Activated T-cell treated with anti-CD3 and anti-CD28 coated beads, Interleukin-2, amount 50 U/mL, for 4 hours (primary cell): ENCODE measurements around the gene SETMAR. TPM values are rescaled to one million over a fixed set of nuclear protein-coding genes. Genes with fewer than 3 reads are reported as not detected.

Experiments
- ATAC-seq, 2 donors: fragments of 200-7000 bp; cut with Tn5 transposase; one replicate each; pipeline ENCODE4 v1.10.0; 2021
- DNase-seq: peaks from one replicate; pipeline ENCODE4 v3.0.0-alpha.2; 2020
- H3K27me3 Mint-ChIP-seq: one replicate; pipeline ENCODE4 v1.8.0; 2021; ENCODE audit warnings: low read depth, mixed read lengths
- H3K36me3 Mint-ChIP-seq: one replicate; pipeline ENCODE4 v1.8.0; 2022; ENCODE audit warnings: mixed read lengths; ENCODE audit not compliant: insufficient read depth
- H3K4me1 Mint-ChIP-seq: one replicate; pipeline ENCODE4 v1.8.0; 2021; ENCODE audit warnings: low read depth, mixed read lengths
- H3K4me3 Mint-ChIP-seq: one replicate; pipeline ENCODE4 v1.8.0; 2021; ENCODE audit warnings: mild to moderate bottlenecking, moderate library complexity, mixed read lengths
- H3K9me3 Mint-ChIP-seq: one replicate; pipeline ENCODE4 v1.8.0; 2021; ENCODE audit warnings: mixed read lengths
- total RNA-seq, 3 donors: library from RNA; stranded (reverse); gene quantifications; one replicate each; pipeline ENCODE4 v1.2.1, GENCODE V29; 2021

Gene SETMAR
- total RNA-seq, 3 donors from 2014 or later: 19.0 to 21.3 (median 19.9) TPM

DNA sequence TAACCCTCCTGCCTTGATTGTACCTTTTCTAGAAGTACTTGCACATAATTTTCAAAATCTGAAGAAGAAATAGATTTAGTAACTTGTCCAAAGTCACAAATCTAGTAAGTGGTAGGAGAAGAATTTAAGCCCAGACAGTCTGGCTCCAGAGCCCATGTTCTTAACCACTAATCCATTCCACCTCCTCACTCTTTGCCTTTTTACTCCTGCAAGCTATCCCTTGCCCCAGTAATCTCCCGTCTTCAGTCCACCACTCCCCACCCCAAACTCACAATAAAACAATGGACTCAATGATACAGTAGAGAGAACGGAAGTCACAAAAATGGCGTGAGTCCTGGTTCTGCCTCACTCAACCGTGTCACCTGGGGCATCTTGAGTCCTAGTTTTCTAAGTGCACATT is 48.7 kb downstream of the SETMAR start:
- H3K36me3 Mint-ChIP-seq: no peaks in the 10 kb centered on the region
- no peaks in the 10 kb centered on the region for H3K9me3 Mint-ChIP-seq
- no peak for DNase-seq
- ATAC-seq: peak in 1 of 2 donors; percentile 2
- peaks cover 25% of the 10 kb centered on the region for H3K4me1 Mint-ChIP-seq
- H3K27me3 Mint-ChIP-seq: no peaks in the 10 kb centered on the region
- H3K4me3 Mint-ChIP-seq: peak overlapping the region; percentile 72

DNA sequence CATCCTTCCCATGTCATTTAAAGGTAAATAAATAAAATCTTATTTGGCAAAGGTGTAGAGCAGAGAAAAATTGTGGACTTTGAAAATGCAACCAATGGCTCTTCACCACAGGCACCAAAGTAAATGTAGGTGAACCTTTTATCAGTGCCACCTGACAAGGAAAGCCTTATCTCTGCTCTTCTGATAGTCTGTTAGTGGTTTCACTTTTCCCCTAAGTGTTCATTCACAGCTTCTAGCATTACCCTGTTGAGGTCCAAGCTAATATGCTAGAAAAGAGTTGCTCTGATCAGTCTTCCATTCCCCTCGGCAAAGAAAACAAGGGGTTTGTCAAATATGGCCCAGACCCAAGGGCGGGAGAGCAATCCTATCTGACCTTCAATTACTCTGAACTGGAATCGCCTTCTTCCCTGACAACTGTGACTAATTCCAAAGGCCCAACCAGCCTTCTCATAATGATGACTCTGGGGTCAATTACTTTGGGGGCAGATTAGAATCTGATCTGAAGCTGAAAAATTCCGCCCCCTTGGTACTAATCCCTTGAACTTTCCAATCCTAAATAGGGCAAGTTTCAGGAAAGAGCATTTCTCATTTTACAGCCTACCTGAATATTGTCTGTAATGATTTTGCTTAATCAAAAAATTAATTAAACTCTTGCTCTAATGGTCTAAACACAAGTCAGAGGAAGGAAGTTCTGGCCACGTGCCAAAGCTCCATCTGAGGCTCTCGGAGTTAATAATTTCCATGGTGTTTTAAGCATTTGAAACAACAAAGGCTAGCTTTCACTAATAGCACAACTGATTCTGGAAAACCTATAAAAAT is 52.4 kb downstream of the SETMAR start:
- no peaks in the 10 kb centered on the region for H3K9me3 Mint-ChIP-seq
- no peaks in the 10 kb centered on the region for H3K27me3 Mint-ChIP-seq
- DNase-seq: no peak
- no peak overlapping the region for H3K4me3 Mint-ChIP-seq
- H3K36me3 Mint-ChIP-seq: peaks cover 5% of the 10 kb centered on the region
- peaks cover 27% of the 10 kb centered on the region for H3K4me1 Mint-ChIP-seq
- no peak for ATAC-seq

DNA sequence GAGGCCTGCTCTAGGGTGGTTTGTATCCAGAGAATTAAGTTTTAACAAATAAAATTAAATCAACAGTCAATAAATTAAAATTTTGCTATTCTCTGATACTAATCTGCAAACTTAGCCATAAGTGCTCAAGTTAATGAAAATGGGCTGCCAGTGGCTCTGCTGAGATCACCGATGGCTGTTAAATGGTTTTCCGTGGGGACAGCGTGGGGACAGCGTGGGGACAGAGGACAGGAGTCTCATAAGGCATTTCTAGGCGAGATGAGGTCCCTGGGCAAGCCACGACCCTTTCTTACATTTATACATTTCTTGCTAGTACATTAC is 53.0 kb downstream of the SETMAR start:
- Mint-ChIP-seq H3K4me1 (peaks cover 24% of the 10 kb centered on the region), H3K36me3 (peaks cover 8% of the 10 kb centered on the region), H3K4me3 (no peak overlapping the region), H3K9me3 (no peaks in the 10 kb centered on the region), H3K27me3 (no peaks in the 10 kb centered on the region)
- no peak for ATAC-seq
- no peak for DNase-seq

DNA sequence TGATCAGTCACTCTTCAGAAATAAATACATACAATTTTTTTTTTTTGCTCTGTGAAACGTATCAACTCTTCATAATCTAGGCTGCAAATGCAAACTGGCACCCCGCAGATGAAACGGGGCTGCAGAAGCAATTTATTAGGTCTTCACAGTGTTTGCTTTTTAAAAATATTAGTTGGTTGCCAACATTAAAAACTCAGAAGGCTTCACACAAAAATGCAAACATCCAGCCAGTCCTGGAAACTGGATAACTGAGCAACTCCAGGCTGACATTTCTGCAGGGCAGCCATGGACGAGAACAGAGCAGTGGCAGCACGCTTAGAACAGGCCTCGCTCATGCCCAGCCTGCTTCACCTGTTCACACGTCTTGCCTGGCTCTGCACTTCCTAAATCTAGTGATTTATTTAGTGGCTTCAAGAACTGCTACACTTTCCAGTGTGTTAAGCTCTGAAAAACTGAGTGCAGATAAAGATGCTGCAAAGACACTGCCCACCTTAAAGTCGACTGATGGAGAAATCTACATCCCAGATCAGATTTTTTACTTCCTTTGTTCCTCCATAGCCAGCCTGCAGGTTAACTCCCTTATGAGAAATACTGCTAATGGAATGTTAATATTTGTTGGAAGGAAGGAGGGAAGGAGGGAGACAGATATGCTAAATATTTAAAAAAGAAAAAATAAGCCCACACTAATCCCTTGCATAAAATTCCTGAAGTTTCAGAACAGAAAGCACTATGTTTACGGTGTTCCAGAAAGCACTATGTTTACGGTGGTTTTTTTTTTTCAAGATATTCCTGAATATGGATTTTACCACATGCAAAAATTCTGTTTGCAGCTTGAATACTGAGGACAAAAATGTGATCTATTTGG is 53.6 kb downstream of the SETMAR start:
- Mint-ChIP-seq H3K36me3 (peaks cover 14% of the 10 kb centered on the region), H3K9me3 (no peaks in the 10 kb centered on the region), H3K27me3 (no peaks in the 10 kb centered on the region), H3K4me3 (no peak overlapping the region), H3K4me1 (peaks cover 18% of the 10 kb centered on the region)
- DNase-seq (no peak), ATAC-seq (no peak)

DNA sequence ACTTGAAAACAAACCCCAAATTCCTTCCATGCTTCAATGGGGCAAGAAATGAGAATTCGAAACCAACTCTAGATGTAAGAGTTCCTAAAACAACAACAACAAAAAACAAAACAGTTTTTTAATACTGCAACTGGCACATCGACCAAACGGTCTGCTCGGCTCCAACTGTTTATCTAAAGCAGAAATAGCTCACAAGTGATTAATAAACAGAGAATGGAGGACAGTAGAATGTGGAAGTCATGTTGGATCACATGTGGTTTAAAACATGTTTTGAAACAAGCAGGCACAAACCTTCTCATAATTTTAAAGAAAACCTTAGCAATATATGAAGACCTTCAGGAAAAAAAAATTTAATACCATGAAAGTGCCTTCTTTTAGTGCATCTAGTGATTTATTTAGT is 55.1 kb downstream of the SETMAR start:
- H3K4me1 Mint-ChIP-seq: peaks cover 6% of the 10 kb centered on the region
- H3K27me3 Mint-ChIP-seq: no peaks in the 10 kb centered on the region
- peaks cover 19% of the 10 kb centered on the region for H3K36me3 Mint-ChIP-seq
- no peak overlapping the region for H3K4me3 Mint-ChIP-seq
- no peaks in the 10 kb centered on the region for H3K9me3 Mint-ChIP-seq
- ATAC-seq (no peak), DNase-seq (no peak)

DNA sequence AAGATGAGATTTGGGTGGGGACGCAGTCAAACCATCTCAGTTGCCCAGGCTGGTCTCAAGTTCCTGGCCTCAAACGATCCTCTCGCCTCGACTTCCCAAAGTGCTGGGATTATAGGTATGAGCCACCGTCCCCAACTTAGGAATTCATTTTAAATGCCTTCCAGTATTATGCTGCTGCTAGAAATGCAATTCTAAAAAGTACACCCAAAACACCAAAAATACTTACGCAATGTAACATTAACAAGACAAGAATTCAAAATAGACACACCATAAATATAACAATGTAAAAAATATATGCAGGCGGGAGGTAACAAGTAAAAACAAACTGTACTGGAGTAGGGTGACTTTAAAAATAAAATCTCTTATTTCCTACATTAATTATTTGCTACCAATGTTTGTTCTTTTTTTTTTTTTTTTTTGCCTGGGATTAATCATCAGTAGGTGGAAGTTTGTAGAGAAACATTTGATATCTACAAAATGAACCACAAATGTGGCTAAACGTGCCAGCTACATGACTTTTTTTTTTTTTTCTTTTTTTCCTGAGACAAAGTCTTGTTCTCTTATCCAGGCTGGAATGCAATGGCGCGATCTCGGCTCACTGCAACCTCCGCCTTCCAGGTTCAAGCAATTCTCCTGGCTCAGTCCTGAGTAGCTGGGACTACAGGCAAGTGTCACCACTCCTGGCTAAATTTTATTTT is 56.8 kb downstream of the SETMAR start:
- ATAC-seq (no peak), DNase-seq (no peak)
- Mint-ChIP-seq H3K9me3 (no peaks in the 10 kb centered on the region), H3K4me1 (peaks cover 4% of the 10 kb centered on the region), H3K4me3 (no peak overlapping the region), H3K36me3 (peaks cover 19% of the 10 kb centered on the region), H3K27me3 (no peaks in the 10 kb centered on the region)

DNA sequence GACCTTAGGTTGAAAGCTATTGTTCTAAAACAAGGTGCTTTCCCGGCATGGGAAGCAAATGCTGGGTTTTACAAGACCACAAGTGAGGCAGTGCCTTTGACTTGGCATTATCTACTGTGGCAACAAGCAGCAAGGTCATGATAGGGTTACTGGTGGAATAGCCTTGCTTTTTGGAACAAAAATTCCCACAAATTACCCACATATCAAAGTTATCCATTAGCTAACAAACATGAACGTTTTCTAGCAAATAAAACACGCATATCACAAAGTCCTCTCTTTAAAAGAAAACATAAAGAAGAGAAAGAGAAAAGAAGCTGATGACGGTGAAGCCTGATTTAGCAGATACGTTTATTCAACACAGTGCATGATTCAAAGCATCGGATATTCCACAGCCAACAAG is 57.6 kb downstream of the SETMAR start:
- Mint-ChIP-seq H3K4me1 (peaks cover 3% of the 10 kb centered on the region), H3K9me3 (no peaks in the 10 kb centered on the region), H3K36me3 (peaks cover 19% of the 10 kb centered on the region), H3K27me3 (no peaks in the 10 kb centered on the region), H3K4me3 (no peak overlapping the region)
- DNase-seq (no peak), ATAC-seq (no peak)

DNA sequence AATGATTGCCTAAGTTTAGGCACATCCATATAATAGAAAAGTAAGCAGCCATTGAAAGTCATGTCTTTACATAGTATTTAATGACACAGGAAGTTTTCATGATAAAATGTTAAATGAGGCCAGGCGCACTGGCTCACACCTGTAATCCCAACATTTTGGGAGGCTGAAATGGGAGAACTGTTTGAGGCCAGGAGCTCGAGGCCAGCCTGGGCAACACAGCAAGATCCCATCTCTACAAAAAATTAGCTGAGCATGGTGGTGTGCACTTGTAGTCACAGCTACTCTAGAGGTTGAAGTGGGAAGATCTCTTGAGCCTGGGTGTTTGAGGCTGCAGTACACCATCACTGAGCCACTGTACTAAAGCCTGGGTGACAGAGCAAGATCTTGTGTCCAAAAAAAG is 59.4 kb downstream of the SETMAR start:
- no peak for ATAC-seq
- H3K4me1 Mint-ChIP-seq: peaks cover 3% of the 10 kb centered on the region
- no peak overlapping the region for H3K4me3 Mint-ChIP-seq
- H3K36me3 Mint-ChIP-seq: peaks cover 19% of the 10 kb centered on the region
- H3K9me3 Mint-ChIP-seq: no peaks in the 10 kb centered on the region
- no peaks in the 10 kb centered on the region for H3K27me3 Mint-ChIP-seq
- no peak for DNase-seq

Other genes with a start within 250 kb of the SETMAR start
- 10 to 100 TPM in 1 of 3 donors, 1 to 10 TPM in 2; 7.5 to 10.4 (median 9.4) TPM for gene SUMF1, start 163.9 kb downstream of the SETMAR start, total RNA-seq
- 10 to 100 TPM; 59.0 to 92.3 (median 88.9) TPM for gene ITPR1, start 190.0 kb downstream of the SETMAR start, total RNA-seq